Chondrocyte (in vitro differentiated cells): Measurements from ENCODE around the gene RGCC. TPM values are rescaled to one million over a fixed set of nuclear protein-coding genes. Genes with fewer than 3 reads are reported as not detected.

Experiments
- DNase-seq: peaks from one replicate; pipeline ENCODE4 v3.0.0; 2021; ENCODE audit warnings: mixed read lengths, low spot score
- H3K27ac Mint-ChIP-seq: one replicate; pipeline ENCODE4 v1.8.0; 2021; ENCODE audit warnings: mild to moderate bottlenecking, moderate library complexity, mixed read lengths; ENCODE audit not compliant: unreplicated experiment
- H3K27me3 Mint-ChIP-seq: 2 replicates; pipeline ENCODE4 v1.8.0; 2021; ENCODE audit warnings: low read depth, mixed read lengths
- H3K36me3 Mint-ChIP-seq: 2 replicates; pipeline ENCODE4 v1.8.0; 2021; ENCODE audit warnings: low read depth, mixed read lengths
- H3K4me1 Mint-ChIP-seq: 2 replicates; pipeline ENCODE4 v1.8.0; 2021; ENCODE audit warnings: low read depth, mild to moderate bottlenecking, mixed read lengths
- H3K4me3 Mint-ChIP-seq: one replicate; pipeline ENCODE4 v1.8.0; 2021; ENCODE audit warnings: mild to moderate bottlenecking, moderate library complexity, mixed read lengths; ENCODE audit not compliant: unreplicated experiment
- H3K9me3 Mint-ChIP-seq: 2 replicates; pipeline ENCODE4 v1.8.0; 2021; ENCODE audit warnings: low read depth, mixed read lengths
- total RNA-seq: library from RNA; stranded (reverse); gene quantifications from 3 replicates; pipeline ENCODE4 v1.2.1, GENCODE V29; 2021
- TF ChIP-seq, protein P1 (sequence below): fragments of 200-600 bp; sonication (generic); IDR thresholded peaks from 2 replicates; pipeline ENCODE4 v1.5.0; 2021; ENCODE audit warnings: antibody characterized with exemption, mild to moderate bottlenecking, moderate library complexity

RGCC gene
- total RNA-seq, 1 donor from 2014 or later, result not detected

DNA sequence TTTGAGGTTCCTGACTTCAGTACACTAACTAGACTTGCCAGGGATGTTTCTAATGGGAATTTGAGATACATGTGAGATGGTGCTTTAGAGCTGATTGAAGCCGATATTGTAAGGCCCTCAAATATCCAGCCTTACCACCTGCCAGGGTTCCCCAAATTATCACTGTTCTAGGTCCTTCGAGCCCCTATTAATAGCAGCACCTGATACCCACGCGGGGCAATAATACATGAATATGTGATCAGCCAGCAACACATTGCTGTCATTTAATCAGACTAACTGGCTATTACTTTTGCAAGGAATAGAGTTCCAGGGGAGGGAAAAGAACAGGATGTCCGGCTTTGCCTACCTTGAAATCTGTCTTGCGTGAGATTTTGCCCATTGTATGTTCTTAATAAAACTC lies 5.1 kb downstream of the RGCC start:
- H3K4me1 Mint-ChIP-seq, result no peaks in the 10 kb centered on the region
- no peaks in the 10 kb centered on the region for H3K9me3 Mint-ChIP-seq
- no peak overlapping the region for H3K4me3 Mint-ChIP-seq
- no peaks in the 10 kb centered on the region for H3K36me3 Mint-ChIP-seq
- H3K27me3 Mint-ChIP-seq, result peaks cover 16% of the 10 kb centered on the region
- H3K27ac Mint-ChIP-seq, result no peak overlapping the region
- no peak for DNase-seq
- TF ChIP-seq, protein P1, sequence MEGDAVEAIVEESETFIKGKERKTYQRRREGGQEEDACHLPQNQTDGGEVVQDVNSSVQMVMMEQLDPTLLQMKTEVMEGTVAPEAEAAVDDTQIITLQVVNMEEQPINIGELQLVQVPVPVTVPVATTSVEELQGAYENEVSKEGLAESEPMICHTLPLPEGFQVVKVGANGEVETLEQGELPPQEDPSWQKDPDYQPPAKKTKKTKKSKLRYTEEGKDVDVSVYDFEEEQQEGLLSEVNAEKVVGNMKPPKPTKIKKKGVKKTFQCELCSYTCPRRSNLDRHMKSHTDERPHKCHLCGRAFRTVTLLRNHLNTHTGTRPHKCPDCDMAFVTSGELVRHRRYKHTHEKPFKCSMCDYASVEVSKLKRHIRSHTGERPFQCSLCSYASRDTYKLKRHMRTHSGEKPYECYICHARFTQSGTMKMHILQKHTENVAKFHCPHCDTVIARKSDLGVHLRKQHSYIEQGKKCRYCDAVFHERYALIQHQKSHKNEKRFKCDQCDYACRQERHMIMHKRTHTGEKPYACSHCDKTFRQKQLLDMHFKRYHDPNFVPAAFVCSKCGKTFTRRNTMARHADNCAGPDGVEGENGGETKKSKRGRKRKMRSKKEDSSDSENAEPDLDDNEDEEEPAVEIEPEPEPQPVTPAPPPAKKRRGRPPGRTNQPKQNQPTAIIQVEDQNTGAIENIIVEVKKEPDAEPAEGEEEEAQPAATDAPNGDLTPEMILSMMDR, result no peak

DNA sequence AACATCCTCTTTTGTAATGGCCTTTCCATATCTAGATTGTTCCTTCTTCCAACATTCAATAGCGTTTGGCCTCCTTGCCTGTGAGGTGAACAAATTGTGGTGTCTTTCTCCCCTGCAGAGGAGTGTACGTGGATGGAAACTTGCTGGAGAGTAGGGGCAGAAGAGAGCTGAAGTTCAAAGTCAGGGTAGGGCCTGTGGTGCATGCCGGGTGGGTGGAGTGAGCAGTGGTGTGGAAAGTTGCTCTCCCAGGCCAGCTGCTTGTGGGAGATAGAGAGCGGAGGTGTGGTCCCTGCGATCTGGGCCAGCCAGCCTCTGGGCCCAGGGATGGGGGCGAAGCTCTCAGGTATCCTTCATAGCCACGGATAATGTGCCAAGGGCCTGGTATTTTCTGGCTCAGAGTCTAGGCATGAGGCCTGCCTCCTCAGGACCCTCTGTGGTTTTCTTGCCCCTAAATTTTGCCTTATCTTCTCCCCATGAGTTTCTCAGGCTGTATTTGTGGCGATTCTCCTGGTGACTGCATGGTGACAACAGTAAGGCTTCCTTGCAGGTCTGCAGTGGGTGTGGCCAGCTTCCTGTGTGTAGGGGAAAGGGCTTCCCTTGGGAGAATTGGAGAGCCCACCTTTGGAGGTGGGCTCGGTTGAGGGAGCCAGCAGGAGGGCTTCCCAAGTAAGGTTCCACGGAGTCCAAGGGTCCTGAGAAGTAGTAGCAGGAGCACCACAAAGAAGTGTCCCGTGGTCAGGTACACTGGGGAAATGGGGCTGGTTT lies 6.7 kb downstream of the RGCC start:
- TF ChIP-seq, protein P1, result no peak
- Mint-ChIP-seq H3K4me1 (no peaks in the 10 kb centered on the region), H3K36me3 (no peaks in the 10 kb centered on the region), H3K4me3 (no peak overlapping the region), H3K27ac (no peak overlapping the region), H3K27me3 (peaks cover 14% of the 10 kb centered on the region), H3K9me3 (no peaks in the 10 kb centered on the region)
- DNase-seq, result no peak

- DNase-seq, result no peak
- Mint-ChIP-seq H3K27ac (no peak overlapping the region), H3K36me3 (no peaks in the 10 kb centered on the region), H3K4me1 (no peaks in the 10 kb centered on the region), H3K27me3 (peaks cover 4% of the 10 kb centered on the region), H3K9me3 (no peaks in the 10 kb centered on the region), H3K4me3 (no peak overlapping the region)
- TF ChIP-seq, protein P1, result no peak
Observed at GRCh38 chr13:41465241-41465847, 8.0 kb downstream of the RGCC start.

GRCh38 chr13:41465898-41466320 lies 8.6 kb downstream of the RGCC start:
- no peaks in the 10 kb centered on the region for H3K9me3 Mint-ChIP-seq

DNA sequence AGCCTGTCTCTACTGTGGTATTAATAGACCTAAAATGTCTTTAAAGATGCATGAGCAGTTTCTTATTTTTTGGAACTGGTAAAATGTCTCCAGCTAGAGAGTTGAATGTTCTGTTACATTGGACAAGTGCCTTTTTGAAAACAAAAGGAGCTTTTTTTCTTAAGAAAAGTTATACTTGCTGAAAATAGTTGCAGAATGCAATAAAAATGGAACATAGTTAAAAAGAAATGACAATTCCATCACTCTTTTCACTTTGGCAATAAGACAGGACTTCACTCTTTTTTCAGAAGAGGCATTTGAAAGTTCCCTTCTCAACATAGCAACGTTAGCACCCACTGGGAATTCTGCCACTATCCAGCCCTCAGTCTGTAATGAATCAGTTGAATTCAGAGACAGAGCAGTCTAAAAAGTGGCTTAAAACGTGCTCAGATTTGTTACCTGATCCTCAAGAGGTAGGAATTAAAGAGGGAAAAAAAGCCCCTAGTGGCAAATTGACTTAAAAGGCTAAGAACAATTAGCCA lies 10.1 kb downstream of the RGCC start:
- Mint-ChIP-seq H3K4me1 (no peaks in the 10 kb centered on the region), H3K9me3 (no peaks in the 10 kb centered on the region)
- TF ChIP-seq, protein P1, result no peak

More at GRCh38 chr13:41465898-41466320, 8.6 kb downstream of the RGCC start:
- Mint-ChIP-seq H3K36me3 (no peaks in the 10 kb centered on the region), H3K27me3 (peaks cover 2% of the 10 kb centered on the region), H3K4me3 (no peak overlapping the region), H3K27ac (no peak overlapping the region), H3K4me1 (no peaks in the 10 kb centered on the region)
- TF ChIP-seq, protein P1, result no peak
- no peak for DNase-seq

More for the DNA sequence above, 10.1 kb downstream of the RGCC start:
- no peak overlapping the region for H3K27ac Mint-ChIP-seq
- peaks cover 2% of the 10 kb centered on the region for H3K27me3 Mint-ChIP-seq
- no peak overlapping the region for H3K4me3 Mint-ChIP-seq
- DNase-seq, result no peak
- no peaks in the 10 kb centered on the region for H3K36me3 Mint-ChIP-seq
